Astrocyte of the cerebellum (primary cell): ENCODE results near the gene ITK.

Experiments used
- DNase-seq: peaks from one replicate; pipeline ENCODE4 v3.0.0-alpha.2; 2011; ENCODE audit warnings: low read depth
- H3K4me3 ChIP-seq: 2 replicates; pipeline ENCODE4 v1.5.1; 2011; ENCODE audit warnings: mild to moderate bottlenecking, low read depth, low read length, moderate library complexity
- in situ Hi-C: cut with HindIII; loops from 2 replicates; pipeline ENCODE4 v1.10.0; 2017; ENCODE audit warnings: low sequenced_read_pairs
- TF ChIP-seq, protein P1 (sequence below): IDR thresholded peaks from 2 replicates; pipeline ENCODE4 v1.5.1; 2012; ENCODE audit warnings: low read length, low read depth, moderate library complexity, mild to moderate bottlenecking; ENCODE audit errors: missing control alignments

The ITK gene

DNA sequence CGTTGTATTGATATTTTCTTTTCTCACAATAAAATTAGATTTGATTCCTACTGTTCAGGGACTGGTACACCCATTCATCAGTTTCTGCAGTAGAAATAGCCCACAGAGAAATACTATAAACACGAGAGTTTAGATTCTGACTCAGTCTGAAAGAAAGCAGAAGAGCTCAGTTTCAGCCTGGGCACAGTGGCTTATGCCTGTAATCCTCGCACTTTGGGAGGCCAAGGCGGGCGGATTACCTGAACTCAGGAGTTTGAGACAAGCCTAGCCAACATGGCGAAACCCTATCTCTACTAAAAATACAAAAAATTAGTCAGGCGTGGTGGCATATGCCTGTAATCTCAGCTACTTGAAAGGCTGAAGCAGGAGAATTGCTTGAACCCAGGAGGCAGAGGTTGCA, 8.6 kb downstream of the ITK start:
- H3K4me3 ChIP-seq = no peak overlapping the region
- in situ Hi-C loops = no loop called here
- no peak for DNase-seq
- TF ChIP-seq, protein P1, sequence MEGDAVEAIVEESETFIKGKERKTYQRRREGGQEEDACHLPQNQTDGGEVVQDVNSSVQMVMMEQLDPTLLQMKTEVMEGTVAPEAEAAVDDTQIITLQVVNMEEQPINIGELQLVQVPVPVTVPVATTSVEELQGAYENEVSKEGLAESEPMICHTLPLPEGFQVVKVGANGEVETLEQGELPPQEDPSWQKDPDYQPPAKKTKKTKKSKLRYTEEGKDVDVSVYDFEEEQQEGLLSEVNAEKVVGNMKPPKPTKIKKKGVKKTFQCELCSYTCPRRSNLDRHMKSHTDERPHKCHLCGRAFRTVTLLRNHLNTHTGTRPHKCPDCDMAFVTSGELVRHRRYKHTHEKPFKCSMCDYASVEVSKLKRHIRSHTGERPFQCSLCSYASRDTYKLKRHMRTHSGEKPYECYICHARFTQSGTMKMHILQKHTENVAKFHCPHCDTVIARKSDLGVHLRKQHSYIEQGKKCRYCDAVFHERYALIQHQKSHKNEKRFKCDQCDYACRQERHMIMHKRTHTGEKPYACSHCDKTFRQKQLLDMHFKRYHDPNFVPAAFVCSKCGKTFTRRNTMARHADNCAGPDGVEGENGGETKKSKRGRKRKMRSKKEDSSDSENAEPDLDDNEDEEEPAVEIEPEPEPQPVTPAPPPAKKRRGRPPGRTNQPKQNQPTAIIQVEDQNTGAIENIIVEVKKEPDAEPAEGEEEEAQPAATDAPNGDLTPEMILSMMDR = no peak

DNA sequence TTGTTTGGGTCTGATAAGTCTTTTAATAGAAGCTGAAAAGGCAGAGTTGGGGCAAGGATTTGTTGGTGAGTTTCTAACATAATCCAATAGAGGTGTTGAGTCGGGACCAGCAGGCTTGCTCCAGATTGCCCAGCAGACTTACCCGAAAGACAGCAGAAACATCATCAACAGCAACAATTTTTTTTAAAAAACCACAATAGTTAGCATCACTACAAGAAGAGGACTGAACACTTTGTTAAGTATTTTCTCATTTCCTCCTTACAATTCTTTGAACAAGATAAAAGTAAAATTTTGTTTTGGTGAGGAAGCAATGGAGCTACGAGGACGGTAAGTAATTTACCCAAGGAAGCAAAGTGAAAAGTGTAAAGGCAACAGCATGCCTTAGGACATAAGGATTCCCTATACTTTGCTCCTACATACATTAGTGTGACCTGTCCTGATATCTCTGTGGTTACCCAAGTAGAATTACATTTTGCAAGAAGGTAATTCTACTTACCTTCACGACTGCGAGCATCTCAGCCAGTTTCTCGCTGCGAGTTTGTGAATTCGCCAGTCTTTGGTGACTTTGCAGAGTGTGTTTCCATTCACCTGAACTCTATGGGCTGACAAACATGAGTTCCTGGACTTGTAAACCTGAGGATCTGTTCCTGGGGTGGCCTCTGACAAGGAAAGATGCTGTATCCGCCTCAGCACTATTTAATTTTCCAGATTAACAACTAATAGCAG, 13.2 kb downstream of the ITK start:
- in situ Hi-C loops = no loop called here
- TF ChIP-seq, protein P1 = no peak
- H3K4me3 ChIP-seq = no peak overlapping the region
- no peak for DNase-seq

DNA sequence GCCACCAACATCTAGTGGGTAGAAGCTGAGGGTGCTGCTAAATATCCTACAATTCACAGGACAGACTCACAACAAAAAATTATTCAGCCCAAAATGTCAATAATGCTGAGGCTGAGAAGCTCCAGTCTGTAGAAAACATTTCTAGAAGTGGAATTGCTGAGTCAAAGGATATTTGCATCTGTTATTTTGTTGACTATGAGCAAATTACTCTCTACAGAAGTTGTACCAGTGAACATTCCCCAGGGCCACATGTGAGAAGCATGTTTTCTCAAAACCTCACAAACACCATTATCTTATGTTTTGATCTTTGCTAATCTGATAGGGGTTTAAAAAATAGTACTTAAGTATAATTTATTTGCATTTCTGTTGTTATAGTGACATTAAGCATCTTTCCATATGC, 15.4 kb downstream of the ITK start:
- H3K4me3 ChIP-seq = no peak overlapping the region
- DNase-seq = no peak
- in situ Hi-C loops = no loop called here
- TF ChIP-seq, protein P1 = no peak

DNA sequence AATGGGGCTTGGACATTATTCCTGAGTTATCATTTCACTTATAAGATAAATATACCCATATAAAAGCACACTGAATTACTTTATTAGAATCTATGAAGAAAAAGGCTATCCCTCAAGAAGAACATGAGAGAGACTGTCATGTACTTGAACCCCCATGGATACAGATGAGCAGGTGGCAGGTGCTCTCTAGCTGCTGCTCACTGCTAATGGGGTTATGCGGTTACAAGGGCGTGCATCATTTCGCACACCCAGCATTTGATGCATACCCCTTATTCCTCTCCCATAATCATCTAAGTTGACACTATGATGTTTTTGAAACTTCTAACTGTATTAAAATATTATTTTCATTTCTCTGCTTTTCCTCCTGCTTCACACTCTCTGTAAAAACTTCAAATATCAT, 16.4 kb downstream of the ITK start:
- H3K4me3 ChIP-seq = no peak overlapping the region

DNA sequence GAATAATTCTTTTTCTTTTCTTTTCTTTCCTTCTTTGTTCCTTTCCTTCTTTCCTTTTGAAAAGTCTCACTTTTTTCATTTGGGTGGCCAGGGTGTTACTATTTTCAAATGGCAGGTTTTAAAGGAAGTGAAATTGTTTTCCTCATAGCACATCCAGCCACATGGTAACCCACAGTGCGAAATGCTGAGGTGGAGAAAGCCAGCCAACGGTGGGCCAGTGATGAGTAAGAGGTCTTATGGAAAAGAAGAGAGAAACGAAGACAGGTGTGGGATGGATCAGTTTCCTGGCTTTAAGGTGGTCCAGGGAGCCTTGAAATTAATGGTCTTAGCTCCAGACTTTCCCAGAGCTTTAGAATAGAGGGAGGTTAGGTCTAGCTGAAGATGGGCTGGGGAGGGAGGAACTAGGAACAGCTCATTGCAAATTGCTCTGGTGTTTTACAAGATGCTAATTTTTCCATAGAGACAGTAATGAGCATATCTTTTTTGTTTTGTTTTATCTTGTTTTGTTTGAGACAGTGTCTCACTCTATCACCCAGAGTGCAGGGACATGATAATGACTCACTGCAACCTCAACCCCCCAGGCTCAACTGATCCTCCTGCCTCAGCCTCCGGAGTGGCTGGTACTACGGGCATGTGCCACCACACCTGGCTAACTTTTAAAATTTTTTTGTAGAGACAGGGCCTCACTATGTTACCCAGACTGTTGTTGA, 17.8 kb downstream of the ITK start:
- DNase-seq = no peak
- in situ Hi-C loops = no loop called here
- TF ChIP-seq, protein P1 = no peak
- H3K4me3 ChIP-seq = no peak overlapping the region

More for the DNA sequence above, 16.4 kb downstream of the ITK start:
- TF ChIP-seq, protein P1 = no peak
- no peak for DNase-seq
- in situ Hi-C loops = no loop called here

DNA sequence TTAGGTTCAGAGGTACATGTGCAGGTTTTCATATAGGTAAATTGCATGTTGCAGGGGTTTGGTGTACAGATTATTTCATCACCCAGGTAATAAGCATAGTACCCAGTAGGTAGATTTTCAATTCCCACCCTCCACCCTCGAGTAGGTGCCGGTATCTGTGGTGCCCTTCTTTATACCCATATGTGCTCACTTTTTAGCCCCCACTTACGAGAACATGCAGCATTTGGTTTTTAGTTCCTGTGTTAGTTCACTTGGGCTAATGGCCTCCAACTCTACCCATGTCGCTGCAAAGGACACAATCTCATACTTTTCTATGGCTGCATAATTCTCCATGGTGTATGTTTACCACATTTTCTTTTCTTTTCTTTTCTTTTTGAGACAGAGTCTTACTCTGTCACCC, 21.2 kb downstream of the ITK start:
- in situ Hi-C loops = no loop called here
- H3K4me3 ChIP-seq = no peak overlapping the region
- TF ChIP-seq, protein P1 = no peak
- no peak for DNase-seq
